Suprapubic skin (tissue), 4 donors: Measurements from ENCODE around the gene HINT2. TPM values are rescaled to one million over a fixed set of nuclear protein-coding genes. Genes with fewer than 3 reads are reported as not detected.

Source experiments
- DNase-seq, 2 donors: peaks; one replicate each; pipeline ENCODE4 v3.0.0-alpha.2; 2019; ENCODE audit warnings: low spot score in 2 of 2
- H3K27ac ChIP-seq: fragments of 200-600 bp; sonication (generic); one replicate; pipeline ENCODE4 v1.5.1; 2019
- H3K27me3 ChIP-seq: fragments of 200-600 bp; sonication (generic); one replicate; pipeline ENCODE4 v1.5.1; 2019
- H3K36me3 ChIP-seq: fragments of 200-600 bp; sonication (generic); one replicate; pipeline ENCODE4 v1.5.1; 2019
- H3K4me1 ChIP-seq: fragments of 200-600 bp; sonication (generic); one replicate; pipeline ENCODE4 v1.5.1; 2019
- H3K4me3 ChIP-seq: fragments of 200-600 bp; sonication (generic); one replicate; pipeline ENCODE4 v1.5.1; 2019; ENCODE audit warnings: mild to moderate bottlenecking
- H3K9me3 ChIP-seq: fragments of 200-600 bp; sonication (generic); one replicate; pipeline ENCODE4 v1.5.1; 2019
- CTCF ChIP-seq, 2 donors: fragments of 200-600 bp in 1 of 2; fragments of 450-650 bp in 1 of 2; sonication (generic) in 1 of 2; IDR thresholded peaks; one replicate each; pipeline ENCODE4 v1.5.1; 2016 to 2019; ENCODE audit warnings: antibody characterized with exemption in 2 of 2, mild to moderate bottlenecking in 1 of 2, moderate library complexity in 1 of 2
- EP300 ChIP-seq: sonication (generic); formaldehyde crosslinking; IDR thresholded peaks from one replicate; pipeline ENCODE4 v1.6.1; 2017; ENCODE audit warnings: antibody characterized with exemption
- POLR2A ChIP-seq, 2 donors: fragments of 450-650 bp; IDR thresholded peaks; one replicate each; pipeline ENCODE4 v1.6.1; 2017; ENCODE audit warnings: antibody characterized with exemption in 2 of 2, mild to moderate bottlenecking in 2 of 2, moderate library complexity in 2 of 2
- POLR2AphosphoS5 ChIP-seq, 3 donors: sonication (generic); formaldehyde crosslinking; IDR thresholded peaks; one replicate each; pipeline ENCODE4 v1.6.1; 2017; ENCODE audit warnings: antibody characterized with exemption in 3 of 3
- WGBS: methylation state at CpG from one replicate; pipeline ENCODE4 v1.1.5; 2018; 5-methylcytosine and 5-hydroxymethylcytosine counted together
- total RNA-seq, 4 donors: library from RNA; depleted of rRNA; stranded (reverse); fragments of >200 nt; gene quantifications; one replicate each; pipeline ENCODE4 v1.1.0, GENCODE V29; 2016

Gene HINT2
- total RNA-seq, 4 donors from 2014 or later, result 9.5 to 34.9 (median 25.3) TPM

- no peaks in the 10 kb centered on the region for H3K27me3 ChIP-seq
- no peak overlapping the region for H3K4me3 ChIP-seq
- no peaks in the 10 kb centered on the region for H3K36me3 ChIP-seq
- no peak for DNase-seq
- peaks cover 53% of the 10 kb centered on the region for H3K4me1 ChIP-seq
- H3K27ac ChIP-seq, result no peak overlapping the region
- H3K9me3 ChIP-seq, result no peaks in the 10 kb centered on the region
- TF ChIP-seq POLR2A (IDR thresholded peaks at IDR 0.05) (no peak), POLR2AphosphoS5 (IDR thresholded peaks at IDR 0.05) (no peak), CTCF (IDR thresholded peaks at IDR 0.05) (no peak), EP300 (no peak)
- 66% methylated on average over 3 of the region's 3 CpGs for WGBS
These were observed 12.6 kb upstream of the HINT2 start for GRCh38 chr9:35827486-35827885.

GRCh38 chr9:35826071-35826701 is 11.3 kb upstream of the HINT2 start:
- no peak for DNase-seq
- TF ChIP-seq CTCF (IDR thresholded peaks at IDR 0.05) (peak; percentile 54 to 84), POLR2AphosphoS5 (IDR thresholded peaks at IDR 0.05) (no peak)
- H3K27me3 ChIP-seq, result no peaks in the 10 kb centered on the region
- no peaks in the 10 kb centered on the region for H3K36me3 ChIP-seq
- WGBS, result 8% methylated on average over 4 of the region's 4 CpGs
- peak overlapping the region; percentile 54 for H3K27ac ChIP-seq
- no peaks in the 10 kb centered on the region for H3K9me3 ChIP-seq
- peaks cover 53% of the 10 kb centered on the region for H3K4me1 ChIP-seq
- no peak overlapping the region for H3K4me3 ChIP-seq

- Histone ChIP-seq H3K4me1 (peaks cover 26% of the 10 kb centered on the region), H3K27me3 (no peaks in the 10 kb centered on the region), H3K27ac (no peak overlapping the region), H3K4me3 (no peak overlapping the region), H3K9me3 (no peaks in the 10 kb centered on the region), H3K36me3 (no peaks in the 10 kb centered on the region)
- DNase-seq, result no peak
- TF ChIP-seq POLR2AphosphoS5 (IDR thresholded peaks at IDR 0.05) (no peak), CTCF (IDR thresholded peaks at IDR 0.05) (no peak), EP300 (no peak), POLR2A (IDR thresholded peaks at IDR 0.05) (no peak)
These were observed 8.1 kb upstream of the HINT2 start for GRCh38 chr9:35822926-35823325.

GRCh38 chr9:35820076-35820475 is 5.2 kb upstream of the HINT2 start:
- DNase-seq, result no peak
- no peak for TF ChIP-seq EP300
- no peak for TF ChIP-seq POLR2A (IDR thresholded peaks at IDR 0.05)
- TF ChIP-seq CTCF (IDR thresholded peaks at IDR 0.05), result no peak
- no peak for TF ChIP-seq POLR2AphosphoS5 (IDR thresholded peaks at IDR 0.05)
- no peaks in the 10 kb centered on the region for H3K27me3 ChIP-seq
- no peak overlapping the region for H3K4me3 ChIP-seq
- no peaks in the 10 kb centered on the region for H3K36me3 ChIP-seq
- peaks cover 12% of the 10 kb centered on the region for H3K4me1 ChIP-seq
- H3K27ac ChIP-seq, result no peak overlapping the region
- no peaks in the 10 kb centered on the region for H3K9me3 ChIP-seq

GRCh38 chr9:35818341-35818740 is 3.5 kb upstream of the HINT2 start:
- Histone ChIP-seq H3K9me3 (no peaks in the 10 kb centered on the region), H3K36me3 (no peaks in the 10 kb centered on the region), H3K27ac (no peak overlapping the region), H3K27me3 (no peaks in the 10 kb centered on the region), H3K4me1 (peaks cover 17% of the 10 kb centered on the region), H3K4me3 (no peak overlapping the region)
- TF ChIP-seq POLR2A (IDR thresholded peaks at IDR 0.05) (no peak), CTCF (IDR thresholded peaks at IDR 0.05) (no peak), EP300 (no peak), POLR2AphosphoS5 (IDR thresholded peaks at IDR 0.05) (no peak)
- 81% methylated on average over 3 of the region's 3 CpGs for WGBS
- no peak for DNase-seq
